GM10847 (cell line): Measurements from ENCODE around the gene MICOS13.

Experiments
- POLR2A ChIP-seq: IDR thresholded peaks from 2 replicates; pipeline ENCODE4 v1.6.1; 2011; ENCODE audit not compliant: insufficient read length; ENCODE audit errors: extremely low read depth

Gene MICOS13

GRCh38 chr19:5671600-5671999 lies 8.7 kb downstream of the MICOS13 start:
- TF ChIP-seq POLR2A = no peak

GRCh38 chr19:5669212-5669611 lies 11.1 kb downstream of the MICOS13 start:
- TF ChIP-seq POLR2A = no peak

GRCh38 chr19:5667751-5668271 lies 12.5 kb downstream of the MICOS13 start:
- no peak for TF ChIP-seq POLR2A

GRCh38 chr19:5666921-5667610 lies 13.2 kb downstream of the MICOS13 start:
- TF ChIP-seq POLR2A = no peak

GRCh38 chr19:5665781-5666513 lies 14.4 kb downstream of the MICOS13 start:
- TF ChIP-seq POLR2A = no peak

- TF ChIP-seq POLR2A = no peak
These were observed 15.8 kb downstream of the MICOS13 start for GRCh38 chr19:5664515-5664914.

- TF ChIP-seq POLR2A = no peak
These were observed 16.4 kb downstream of the MICOS13 start for GRCh38 chr19:5663904-5664303.

- TF ChIP-seq POLR2A = no peak
These were observed 18.8 kb downstream of the MICOS13 start for GRCh38 chr19:5661483-5661882.

GRCh38 chr19:5655412-5655811 lies 24.9 kb downstream of the MICOS13 start:
- TF ChIP-seq POLR2A = no peak

GRCh38 chr19:5654931-5655330 lies 25.4 kb downstream of the MICOS13 start:
- no peak for TF ChIP-seq POLR2A

- no peak for TF ChIP-seq POLR2A
These were observed 28.1 kb downstream of the MICOS13 start for GRCh38 chr19:5652261-5652660.

GRCh38 chr19:5651361-5651760 lies 29.0 kb downstream of the MICOS13 start:
- TF ChIP-seq POLR2A = no peak

GRCh38 chr19:5648464-5648863 lies 31.9 kb downstream of the MICOS13 start:
- no peak for TF ChIP-seq POLR2A

- no peak for TF ChIP-seq POLR2A
These were observed 33.6 kb downstream of the MICOS13 start for GRCh38 chr19:5646703-5647102.

- no peak for TF ChIP-seq POLR2A
These were observed 34.9 kb downstream of the MICOS13 start for GRCh38 chr19:5645409-5645808.

GRCh38 chr19:5644037-5644436 lies 36.3 kb downstream of the MICOS13 start:
- TF ChIP-seq POLR2A = no peak
